NCI-H460 (cell line): ENCODE measurements around the gene PIGBOS1. TPM values are rescaled to one million over a fixed set of nuclear protein-coding genes. Genes with fewer than 3 reads are reported as not detected.

Experiments used
- DNase-seq: peaks from one replicate; pipeline ENCODE4 v3.0.0-alpha.2; 2016; ENCODE audit warnings: low read depth; ENCODE audit errors: extremely low read depth
- total RNA-seq: library from RNA; depleted of rRNA; stranded (reverse); fragments of >200 nt; shearing (Covaris generic); gene quantifications from 2 replicates; pipeline ENCODE4 v1.2.3, GENCODE V29; 2014; rRNA removed

PIGBOS1 gene
- total RNA-seq, 1 experiment from 2014 or later: 23.9 TPM

GRCh38 chr15:55270291-55270690 is 48.6 kb downstream of the PIGBOS1 start:
- no peak for DNase-seq

GRCh38 chr15:55268176-55268695 is 50.7 kb downstream of the PIGBOS1 start:
- no peak for DNase-seq

- no peak for DNase-seq
Observed at GRCh38 chr15:55267401-55268175, 51.3 kb downstream of the PIGBOS1 start.

Other genes starting within 250 kb of the PIGBOS1 start
- 232 and 256 TPM in 2 replicates for gene RSL24D1, start 122.2 kb downstream of the PIGBOS1 start, total RNA-seq
- gene RAB27A, start 29.3 kb downstream of the PIGBOS1 start, total RNA-seq: 0.98 and 3.2 TPM in 2 replicates
- 26.2 and 27.7 TPM in 2 replicates for gene PIGB, start 99 bp upstream of the PIGBOS1 start, total RNA-seq
- 268 and 298 TPM in 2 replicates for gene CCPG1, start 89.2 kb upstream of the PIGBOS1 start, total RNA-seq
- 38.2 and 40.4 TPM in 2 replicates for gene PIERCE2, start 89.4 kb upstream of the PIGBOS1 start, total RNA-seq
- gene DNAAF4, start 189.1 kb upstream of the PIGBOS1 start, total RNA-seq: 2.0 and 7.0 TPM in 2 replicates